Activated CD4-positive, alpha-beta T cell treated with anti-CD3 and anti-CD28 coated beads, Interleukin-2, amount 50 U/mL, for 48 hours (primary cell): ENCODE data around the gene NQO2.
"Not testable (repeated sequence)": the region's sequence is repeated elsewhere in the genome, so short reads cannot be mapped to it uniquely, and the experiment has no call there.

Experiments used
- DNase-seq, 2 experiments: peaks; one replicate each; pipeline ENCODE4 v3.0.0-alpha.2; 2020

Gene NQO2

DNA sequence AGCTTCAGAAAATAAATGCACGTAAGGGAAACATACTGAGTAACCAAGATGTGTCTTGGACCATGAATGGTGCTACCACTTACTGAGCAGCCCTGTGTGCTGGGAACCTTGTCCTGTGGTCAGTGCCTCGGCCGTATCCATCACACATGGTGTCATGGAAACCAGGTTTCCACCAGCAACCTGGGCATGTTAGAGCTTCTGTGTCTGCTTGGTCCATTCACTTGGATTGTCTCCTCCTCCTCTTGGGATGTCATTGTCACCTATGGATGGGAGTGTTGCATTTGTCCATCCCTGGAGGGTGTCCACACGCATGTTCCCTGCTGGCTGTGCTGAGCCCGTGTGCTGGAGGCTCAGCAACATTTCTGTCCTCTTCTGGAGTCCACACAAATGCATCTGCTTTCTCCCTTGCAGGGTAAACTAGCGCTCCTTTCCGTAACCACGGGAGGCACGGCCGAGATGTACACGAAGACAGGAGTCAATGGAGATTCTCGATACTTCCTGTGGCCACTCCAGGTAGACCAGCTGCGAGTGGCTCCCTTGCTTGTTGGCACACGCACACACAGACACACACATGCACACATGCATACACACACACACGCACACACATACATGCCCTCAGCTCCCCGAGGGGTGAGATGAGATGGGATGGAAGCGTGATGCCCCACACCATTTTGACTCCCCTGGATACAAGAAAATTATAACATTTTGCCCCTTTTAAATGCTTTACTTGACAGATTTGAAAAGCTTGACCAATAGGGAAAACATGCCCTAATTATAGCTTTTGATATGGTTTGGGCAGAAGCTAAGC lies 17.0 kb downstream of the NQO2 start:
- DNase-seq = no peak

DNA sequence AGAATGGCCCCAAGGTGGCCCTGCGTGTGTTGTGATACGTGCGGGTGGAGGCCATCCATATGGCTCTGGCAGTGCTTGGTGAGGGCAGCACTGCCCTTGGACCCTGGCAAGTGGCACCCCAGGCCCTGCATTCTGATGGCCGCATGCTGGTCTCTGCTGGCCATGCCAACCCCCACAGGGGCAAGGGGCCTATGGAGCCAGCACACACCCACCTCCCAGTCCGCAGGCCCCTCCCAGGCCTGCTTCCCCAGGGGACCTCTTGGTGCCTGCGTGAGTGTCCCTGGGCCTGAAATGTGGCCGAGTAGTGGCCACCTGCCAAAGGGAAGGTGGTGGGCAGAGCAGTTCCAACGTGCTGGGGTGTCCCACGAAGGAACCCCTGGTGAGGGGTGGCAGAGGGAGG lies 17.6 kb downstream of the NQO2 start:
- DNase-seq = no peak

DNA sequence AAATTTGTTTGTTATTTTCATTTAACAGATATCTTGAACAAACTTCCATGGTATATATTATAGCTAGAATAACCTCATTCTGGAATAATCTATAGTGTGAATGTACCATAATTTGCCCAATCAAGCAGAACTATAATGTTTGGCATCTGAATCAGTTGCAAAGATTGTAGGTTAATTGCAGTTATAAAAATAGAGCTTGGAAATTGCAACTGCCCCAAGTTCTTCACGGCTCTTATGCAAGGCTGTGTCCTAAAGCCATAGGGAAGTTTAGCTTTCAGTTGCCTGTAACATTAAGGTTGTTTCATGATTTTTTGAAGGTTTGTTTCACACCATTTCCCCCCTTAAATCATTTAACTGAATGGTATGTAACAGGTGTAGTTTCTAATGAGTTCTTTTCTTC lies 19.4 kb downstream of the NQO2 start:
- DNase-seq = no peak

DNA sequence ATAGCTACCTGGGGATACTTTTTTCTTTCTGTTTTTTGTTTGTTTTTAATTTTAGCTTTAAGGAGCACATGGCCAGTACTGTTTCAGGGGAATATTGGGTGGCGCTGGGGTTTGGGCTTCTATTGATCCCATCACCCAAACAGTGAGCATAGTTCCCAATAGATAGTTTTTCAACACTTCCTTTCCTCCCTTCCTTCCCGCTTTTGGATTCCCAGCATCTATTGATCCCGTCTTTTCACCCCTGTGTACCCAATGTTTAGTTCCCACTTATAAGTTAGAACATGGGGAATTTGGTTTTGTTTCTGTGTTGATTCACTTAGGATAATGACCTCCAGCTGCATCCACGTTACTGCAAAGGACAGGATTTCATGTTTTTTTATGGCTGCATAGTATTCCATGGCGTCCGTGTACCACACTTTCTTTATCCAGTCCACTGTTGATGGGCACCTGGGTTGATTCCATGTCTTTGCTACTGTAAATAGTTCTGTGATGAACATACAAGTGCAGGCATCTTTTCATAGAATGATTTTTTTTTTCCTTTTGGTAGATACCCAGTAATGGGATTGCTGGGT lies 20.1 kb downstream of the NQO2 start:
- no peak for DNase-seq

DNA sequence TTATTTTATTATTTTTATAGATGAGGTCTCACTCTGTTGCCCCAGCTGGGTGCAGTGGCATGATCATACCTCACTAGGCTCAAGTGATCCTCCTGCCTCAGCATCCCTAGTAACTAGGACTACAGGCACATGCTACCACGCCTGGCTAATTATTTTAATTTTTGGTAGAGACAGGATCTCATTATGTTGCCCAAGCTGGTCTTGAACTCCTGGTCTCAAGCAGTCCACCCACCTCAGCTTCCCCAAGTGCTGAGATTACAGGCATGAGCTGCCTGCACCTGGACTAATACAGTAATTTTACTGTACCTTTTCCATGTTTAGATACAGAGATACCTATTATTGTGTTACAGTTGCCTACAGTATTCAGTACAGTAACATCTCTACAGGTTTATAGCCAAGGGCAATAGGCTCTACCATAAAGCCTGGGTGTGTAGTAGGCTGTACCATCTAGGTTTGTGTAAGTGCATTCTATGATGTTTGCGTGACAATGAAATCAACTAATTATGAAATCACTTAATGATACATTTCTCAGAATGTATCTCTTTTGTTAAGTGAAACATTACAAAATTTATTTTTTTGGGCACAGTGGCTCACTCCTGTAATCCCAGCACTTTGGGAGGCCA lies 21.4 kb downstream of the NQO2 start:
- DNase-seq = not testable (repeated sequence)

DNA sequence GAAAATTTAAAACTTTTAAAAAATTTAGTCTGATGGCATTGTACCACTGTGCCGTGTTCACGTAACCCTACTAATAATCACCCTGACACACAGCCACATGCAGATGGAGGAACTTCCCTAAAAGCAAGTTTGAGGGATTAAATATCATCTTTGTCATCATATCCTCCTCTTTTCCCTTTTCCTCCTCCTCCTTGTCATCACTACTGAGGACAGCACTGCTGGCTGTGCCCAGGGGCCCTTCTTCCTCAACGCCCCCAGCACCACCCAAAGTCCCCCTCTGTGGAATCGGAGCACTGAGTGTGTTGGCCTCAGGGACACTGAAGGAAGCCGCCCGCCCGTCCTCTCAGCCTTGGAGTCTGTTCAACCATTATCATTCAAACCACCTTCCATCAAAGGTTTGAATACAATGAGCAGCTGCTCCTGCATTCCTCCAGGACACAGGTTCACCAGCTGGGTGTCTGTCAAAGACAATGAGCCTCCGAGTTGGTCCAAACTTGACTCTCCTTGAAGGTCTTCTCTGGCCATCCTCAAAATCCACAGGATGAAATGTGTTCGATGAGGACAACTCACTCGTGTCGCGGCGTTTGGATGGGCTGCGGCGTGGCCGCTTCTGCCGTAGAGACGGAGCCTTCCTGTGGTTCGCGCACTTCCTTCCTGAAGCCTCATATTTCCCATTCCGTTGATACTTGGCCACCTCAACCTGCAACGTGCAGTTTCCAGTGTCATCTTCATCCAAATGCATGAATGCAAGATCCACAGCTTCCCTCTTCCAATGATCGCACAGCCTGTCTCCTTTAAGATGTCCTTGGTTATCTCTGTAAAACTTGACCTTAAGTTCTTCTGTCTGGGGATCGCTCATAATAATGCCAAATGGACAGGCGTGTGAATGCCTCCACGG lies 23.3 kb downstream of the NQO2 start:
- DNase-seq = peak; percentile 51 to 57

DNA sequence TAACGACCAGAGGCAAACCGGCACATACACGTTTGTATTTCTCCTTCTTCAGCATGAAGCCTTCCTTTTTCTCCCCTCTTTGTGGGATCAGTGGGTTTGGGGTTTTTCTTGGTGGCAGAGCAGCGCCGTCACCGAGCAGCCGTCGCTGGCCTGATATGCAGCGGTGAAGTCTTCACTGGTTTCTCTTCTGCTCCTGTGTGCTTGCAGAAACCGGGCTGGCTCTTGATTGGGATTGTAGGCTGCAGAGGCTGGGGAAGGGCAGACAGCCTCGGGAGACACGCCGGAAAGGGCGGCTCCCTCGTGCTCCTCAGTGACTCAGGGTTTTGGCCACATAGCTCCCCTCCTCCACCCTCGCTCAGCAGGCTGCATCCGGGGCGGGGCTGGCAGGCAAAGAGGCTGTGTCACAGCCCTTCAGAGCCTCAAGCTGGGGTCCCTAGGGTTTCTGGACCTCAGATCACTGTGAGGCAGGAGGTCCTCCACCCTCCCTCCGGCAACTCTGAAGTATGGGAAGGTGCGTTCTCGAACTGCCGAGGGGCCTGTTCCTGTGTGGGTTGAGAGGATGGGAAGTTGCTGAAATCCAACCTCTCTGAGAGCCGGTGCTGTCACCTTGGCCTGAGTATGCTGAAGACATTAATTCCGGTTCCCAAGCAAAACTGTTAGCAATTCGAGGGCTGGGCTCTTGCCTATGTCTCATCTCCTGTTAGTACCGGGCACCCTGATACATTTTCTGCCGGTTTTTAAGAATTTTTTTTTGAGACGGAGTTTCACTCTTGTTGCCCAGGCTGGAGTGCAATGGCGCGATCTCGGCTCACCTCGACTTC lies 24.2 kb downstream of the NQO2 start:
- DNase-seq = peak; percentile 91 to 94

DNA sequence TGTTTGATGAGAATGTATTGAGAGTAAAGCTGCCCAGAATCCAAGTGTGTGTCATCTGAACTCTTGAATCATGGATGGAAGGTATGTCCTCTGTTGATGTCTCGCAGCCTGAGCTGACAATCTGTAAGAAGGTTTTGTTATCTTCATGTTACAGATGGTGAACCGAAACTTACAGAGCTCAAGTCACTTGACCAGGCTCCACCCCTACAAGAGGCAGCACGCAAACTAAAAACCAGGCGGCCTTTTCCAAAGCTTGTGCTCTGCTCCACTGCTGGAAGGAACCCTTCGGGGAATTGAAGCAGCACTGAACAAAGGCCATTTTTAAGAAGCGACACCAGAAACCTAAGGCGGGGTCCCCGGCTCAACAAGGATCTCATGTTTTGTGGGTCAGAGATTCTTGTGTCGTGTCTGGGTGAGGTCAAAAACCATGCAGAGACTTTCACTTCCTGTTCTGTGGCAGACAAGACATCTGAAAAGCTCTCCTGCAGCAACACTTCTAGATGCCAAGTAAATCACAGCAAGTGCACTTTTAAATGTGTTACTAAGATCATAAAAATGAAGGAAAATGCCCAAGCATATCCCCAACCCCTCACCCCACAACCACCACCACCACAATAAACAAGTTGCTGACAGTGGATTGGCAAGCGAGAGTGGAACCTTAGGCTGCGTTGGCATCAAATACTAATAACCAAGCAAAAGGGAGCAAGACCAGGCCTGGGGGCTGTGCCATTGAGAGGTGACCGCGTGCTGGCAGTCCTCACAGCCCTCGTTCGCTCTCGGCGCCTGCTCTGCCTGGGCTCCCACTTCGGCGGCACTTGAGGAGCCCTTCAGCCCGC lies 27.3 kb downstream of the NQO2 start:
- peak; percentile 23 to 36 for DNase-seq

DNA sequence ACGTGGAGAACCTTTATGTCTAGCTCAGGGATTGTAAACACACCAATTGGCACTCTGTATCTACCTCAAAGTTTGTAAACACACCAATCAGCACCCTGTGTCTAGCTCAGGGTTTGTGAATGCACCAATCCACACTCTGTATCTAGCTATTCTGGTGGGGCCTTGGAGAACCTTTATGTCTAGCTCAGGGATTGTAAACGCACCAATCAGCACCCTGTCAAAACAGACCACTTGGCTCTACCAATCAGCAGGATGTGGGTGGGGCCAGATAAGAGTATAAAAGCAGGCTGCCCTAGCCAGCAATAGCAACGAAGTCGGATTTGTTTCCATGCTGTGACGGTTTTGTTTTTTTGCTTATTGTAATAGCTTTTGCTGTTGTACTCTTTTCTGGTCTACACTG lies 28.5 kb downstream of the NQO2 start:
- DNase-seq = not testable (repeated sequence)

DNA sequence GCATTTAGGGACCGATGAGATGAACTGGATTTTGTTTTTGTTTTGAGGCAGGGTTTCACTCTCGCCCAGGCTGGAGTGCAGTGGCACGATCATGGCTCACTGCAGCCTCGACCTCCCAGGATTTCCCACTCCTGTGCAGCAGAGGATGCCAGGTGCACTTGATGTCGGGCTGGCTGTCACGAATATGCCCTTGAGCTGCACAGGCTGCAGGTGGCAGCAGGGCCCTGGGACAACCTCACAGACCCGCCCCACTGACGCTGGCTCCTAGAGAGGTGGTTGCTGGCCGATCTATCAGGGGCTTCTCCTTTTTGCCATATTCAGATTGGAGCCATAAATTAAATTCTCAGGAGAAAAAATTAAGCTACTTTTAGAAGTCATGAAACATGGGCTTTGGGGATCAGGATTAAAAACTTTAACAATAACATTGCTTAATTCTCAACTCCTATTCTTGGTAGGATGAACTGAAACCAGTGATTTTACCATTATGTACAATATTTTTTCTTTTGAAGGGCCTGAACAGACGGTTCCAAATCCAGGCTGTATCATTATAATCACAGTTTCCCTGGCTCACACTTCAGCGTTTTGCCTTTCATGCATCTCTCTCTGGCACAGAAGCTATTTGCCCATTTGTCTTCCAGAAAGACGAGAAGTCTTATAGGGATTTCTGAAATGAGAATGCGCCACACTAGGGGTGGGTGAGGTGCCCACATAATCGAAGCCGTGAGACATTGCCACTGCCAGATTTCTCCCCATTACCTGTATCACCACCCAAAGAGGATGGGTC lies 32.4 kb downstream of the NQO2 start:
- no peak for DNase-seq

DNA sequence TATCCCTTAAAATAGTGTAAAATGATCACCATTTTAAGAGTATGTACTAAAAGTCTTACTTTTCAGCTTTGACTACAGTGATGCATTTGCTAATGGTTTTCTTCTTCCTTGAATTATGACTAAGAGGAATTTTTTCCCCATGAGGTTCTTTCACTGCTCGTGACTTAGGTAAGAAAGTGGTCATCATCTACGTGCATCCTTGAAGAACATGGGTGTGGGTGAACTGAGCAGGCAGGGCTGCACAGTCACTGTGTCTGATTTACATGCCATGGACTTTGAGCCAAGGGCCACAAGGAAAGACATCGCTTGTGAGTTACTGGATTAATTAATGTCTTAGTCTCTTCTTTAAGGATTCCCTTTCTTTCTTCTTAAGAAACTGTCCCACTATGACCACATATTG lies 33.3 kb downstream of the NQO2 start:
- no peak for DNase-seq

DNA sequence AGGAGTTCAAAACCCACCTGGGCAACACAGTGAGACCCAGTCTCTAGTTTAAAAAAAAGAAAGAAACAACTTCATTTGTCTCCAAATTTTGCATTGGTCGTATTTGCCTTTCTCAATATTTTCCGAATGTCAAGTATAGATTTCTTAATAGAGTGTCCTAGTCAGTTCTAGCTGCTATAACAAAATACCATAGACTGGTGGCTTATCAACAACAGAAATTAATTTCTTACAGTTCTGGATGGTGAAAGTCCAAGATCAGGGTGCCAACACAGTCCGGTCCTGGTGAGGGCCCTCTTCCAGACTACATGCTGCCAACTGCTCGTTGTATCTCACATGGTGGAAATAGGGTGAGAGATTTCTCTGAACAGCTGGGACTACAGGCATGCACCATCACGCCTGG lies 34.0 kb downstream of the NQO2 start:
- no peak for DNase-seq

DNA sequence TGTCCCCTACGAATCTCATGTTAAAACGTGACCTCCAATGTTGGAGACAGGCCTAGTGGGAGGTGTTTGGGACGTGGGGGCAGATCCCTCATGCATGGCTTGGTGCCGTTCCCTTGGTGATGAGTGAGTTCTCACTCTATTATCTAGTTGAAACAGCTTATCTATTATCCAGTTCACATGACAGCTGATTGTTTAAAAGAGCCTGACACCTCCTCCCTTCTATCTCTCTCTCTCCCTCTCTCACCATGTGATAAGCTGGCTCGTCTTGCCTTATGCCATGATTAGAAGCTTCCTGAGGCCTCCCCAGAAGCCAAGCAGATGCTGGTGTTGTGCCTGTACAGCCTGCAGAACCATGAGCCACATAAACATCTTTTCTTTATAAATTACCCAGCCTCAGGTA lies 35.7 kb downstream of the NQO2 start:
- DNase-seq = no peak

DNA sequence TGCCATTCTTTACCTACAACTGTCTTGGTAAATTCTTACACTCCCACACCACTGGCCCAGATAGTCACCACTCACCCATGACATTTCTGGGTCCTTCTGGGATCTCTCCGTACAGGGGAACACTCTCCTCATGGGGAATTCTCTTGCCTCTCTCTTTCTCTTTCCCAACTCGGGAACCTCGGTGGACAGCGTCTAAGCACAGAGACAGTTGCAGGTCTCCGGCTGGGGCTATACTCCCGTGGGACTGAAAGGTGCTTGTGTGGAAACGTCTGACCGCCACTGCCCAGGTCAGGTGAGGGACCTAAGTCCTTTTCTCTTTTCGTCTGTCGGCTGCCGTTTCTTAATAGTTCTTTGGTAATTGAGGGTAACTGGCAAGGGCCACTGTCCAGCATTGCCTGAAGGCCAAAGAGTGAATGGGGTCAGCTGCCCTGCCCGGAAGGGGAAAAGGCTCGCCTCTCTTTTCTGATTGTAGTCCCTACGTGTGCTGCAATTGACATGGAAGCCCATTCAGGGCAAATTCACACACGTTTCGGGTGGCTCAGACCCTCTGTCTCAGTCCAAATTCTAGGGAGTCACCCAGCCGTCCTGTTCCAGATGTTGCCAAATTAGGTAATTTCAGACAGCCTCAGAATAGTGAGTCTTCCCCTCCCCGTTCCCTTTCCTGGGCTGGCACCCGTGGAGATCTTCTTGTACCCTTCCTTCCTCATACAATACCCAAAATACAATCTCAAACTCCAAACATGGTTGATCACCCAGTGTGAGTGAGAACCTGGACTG lies 37.4 kb downstream of the NQO2 start:
- no peak for DNase-seq

DNA sequence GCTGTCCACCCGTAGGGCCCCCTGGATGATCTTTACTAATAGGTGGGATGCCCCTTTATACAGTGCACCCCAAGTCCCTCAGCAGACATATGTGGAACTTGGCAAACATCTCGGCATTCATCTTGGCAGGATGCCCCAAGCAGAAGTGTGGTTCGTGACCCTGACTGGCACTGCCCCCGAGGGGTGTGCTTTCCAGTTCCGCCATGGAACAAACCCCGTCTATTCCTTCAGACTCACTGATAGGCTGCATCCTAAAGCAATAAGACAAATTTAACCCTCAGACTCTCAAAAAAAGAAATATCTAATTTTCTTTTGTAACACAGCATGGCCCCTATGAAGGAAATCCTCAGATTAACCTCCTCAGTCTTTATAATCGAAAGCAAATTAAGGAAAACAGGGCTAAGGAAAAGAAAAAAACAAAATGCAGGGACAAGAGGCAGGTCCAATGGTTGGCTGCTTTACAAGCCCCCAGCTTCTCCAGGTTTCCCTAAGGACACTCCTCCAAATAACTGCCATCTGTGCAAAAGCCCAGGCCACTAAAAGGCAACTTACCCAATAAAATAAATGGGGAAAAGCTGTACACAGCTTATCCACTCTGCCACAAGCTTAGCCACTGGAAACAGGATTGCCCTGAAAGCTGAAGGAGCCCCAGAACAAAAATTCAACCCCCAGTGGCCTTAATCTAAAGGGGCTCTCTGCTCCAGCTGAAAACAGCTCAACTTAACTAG lies 38.1 kb downstream of the NQO2 start:
- DNase-seq = no peak

DNA sequence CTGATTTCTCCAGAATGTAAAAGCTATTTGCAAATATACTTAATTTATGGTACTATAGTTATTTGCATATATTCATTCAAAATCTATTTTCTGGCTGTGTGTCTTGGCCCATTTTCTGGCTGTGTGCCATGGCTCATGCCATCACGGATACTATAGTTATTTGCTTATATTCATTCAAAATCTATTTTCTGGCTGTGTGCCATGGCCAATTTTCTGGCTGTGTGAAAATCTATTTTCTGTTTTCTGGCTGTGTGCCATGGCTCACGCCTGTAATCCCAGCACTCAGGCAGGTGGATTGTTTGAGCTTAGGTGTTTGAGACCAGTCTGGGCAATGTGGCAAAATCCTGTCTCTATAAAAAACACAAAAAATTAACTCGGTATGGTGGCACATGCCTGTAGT lies 39.7 kb downstream of the NQO2 start:
- DNase-seq = no peak

DNA sequence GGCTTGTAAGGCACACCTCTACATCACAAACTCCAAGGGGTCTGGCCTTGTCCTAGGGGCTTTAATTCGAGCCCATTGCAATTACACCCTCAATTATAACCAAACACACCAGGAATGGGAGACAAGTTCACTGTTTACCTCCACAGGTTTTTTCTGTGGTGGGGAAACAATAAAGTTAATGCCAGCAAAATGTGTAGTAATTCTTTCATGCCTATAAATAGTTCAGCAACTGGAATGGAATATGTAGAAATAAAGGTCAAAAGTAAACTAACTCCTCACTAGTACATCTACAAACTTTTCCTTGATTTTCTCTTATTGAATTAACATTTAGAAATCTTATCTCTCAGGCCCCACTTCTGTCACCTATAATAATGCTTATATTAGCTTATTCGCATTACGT lies 41.5 kb downstream of the NQO2 start:
- no peak for DNase-seq

DNA sequence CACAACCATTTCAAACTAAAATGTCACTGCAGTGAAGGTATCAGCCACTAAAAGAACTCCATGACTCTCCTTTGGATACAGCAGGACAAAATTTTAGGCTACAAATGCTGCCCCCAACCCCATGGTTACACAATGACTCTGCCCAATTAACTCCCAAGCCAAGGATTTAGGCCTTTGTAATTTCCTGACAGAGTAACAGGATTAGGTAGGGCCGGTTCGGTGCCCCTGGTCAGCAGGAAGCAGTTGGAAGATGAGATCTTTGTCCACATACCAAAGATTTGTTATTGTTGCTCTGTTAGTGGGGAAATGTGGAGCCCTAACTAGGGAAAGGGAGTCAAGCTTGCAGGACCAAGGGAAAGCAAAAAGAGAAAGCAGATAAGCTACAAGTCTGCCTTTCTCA lies 41.9 kb downstream of the NQO2 start:
- no peak for DNase-seq

DNA sequence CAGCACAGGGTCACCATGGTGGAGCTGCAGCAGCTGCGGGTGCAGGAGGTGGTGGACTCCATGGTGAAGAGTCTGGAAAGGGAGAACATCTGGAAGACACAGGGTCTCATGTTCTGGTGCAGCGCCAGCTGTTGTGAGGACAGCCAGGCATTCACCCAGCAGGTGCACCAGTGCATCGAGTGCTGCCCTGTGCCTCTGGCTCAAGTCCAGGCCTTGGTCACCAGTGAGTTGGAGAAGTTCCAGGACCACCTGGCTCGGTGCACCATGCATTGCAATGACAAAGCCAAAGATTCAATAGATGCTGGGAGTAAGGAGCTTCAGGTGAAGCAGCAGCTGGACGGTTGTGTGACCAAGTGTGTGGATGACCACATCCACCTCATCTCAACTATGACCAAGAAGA lies 45.7 kb downstream of the NQO2 start:
- DNase-seq = no peak
